H1 (cell line): ENCODE results near the gene USP1. TPM values are rescaled to one million over a fixed set of nuclear protein-coding genes. Genes with fewer than 3 reads are reported as not detected.

Experiments used
- CTCF ChIA-PET: fragments of 300-600 bp; sonication (Branson Sonifier 250); formaldehyde crosslinking; loops from one replicate; lab custom pipeline; 2021; ENCODE audit not compliant: partially characterized antibody; lab: Charles Lee
- POLR2A ChIA-PET: fragments of 300-600 bp; sonication (Branson Sonifier 250); formaldehyde crosslinking; loops from one replicate; lab custom pipeline; 2021; ENCODE audit warnings: inconsistent platforms; ENCODE audit not compliant: partially characterized antibody; lab: Charles Lee
- DNase-seq, 2 experiments: peaks; one replicate each; pipeline versions ENCODE4 v3.0.0 to v3.0.0-alpha.2; 2010 to 2022; ENCODE audit warnings: low spot score in 2 of 2, low read depth in 1 of 2, mixed read lengths in 1 of 2
- FAIRE-seq: peaks from 2 replicates; lab custom pipeline; 2011; peaks lifted over from hg19 to GRCh38; lab: Jason Lieb, UNC
- H2AFZ ChIP-seq: 2 replicates; pipeline ENCODE4 v1.8.1; 2012; ENCODE audit warnings: low read length, inconsistent platforms
- H2AK5ac ChIP-seq: 2 replicates; pipeline ENCODE4 v1.6.1; 2013; ENCODE audit warnings: low read depth, low read length
- H2BK120ac ChIP-seq: replicated peaks from 2 replicates; pipeline ENCODE3; 2013; ENCODE audit warnings: low read depth, low read length, inconsistent platforms
- H2BK12ac ChIP-seq: 2 replicates; pipeline ENCODE4 v1.6.1; 2013; ENCODE audit warnings: low read depth, low read length
- H2BK15ac ChIP-seq: 2 replicates; pipeline ENCODE4 v1.6.1; 2013; ENCODE audit warnings: low read length
- H2BK20ac ChIP-seq: 2 replicates; pipeline ENCODE4 v1.6.1; 2013; ENCODE audit warnings: low read length
- H2BK5ac ChIP-seq: 2 replicates; pipeline ENCODE4 v1.6.1; 2013; ENCODE audit warnings: low read depth, low read length
- H3K14ac ChIP-seq: 2 replicates; pipeline ENCODE4 v1.6.1; 2013; ENCODE audit warnings: inconsistent platforms; ENCODE audit not compliant: insufficient read length
- H3K18ac ChIP-seq: 2 replicates; pipeline ENCODE4 v1.6.1; 2013; ENCODE audit warnings: low read length; ENCODE audit errors: extremely low read depth
- H3K23ac ChIP-seq: 2 replicates; pipeline ENCODE4 v1.6.1; 2013; ENCODE audit warnings: inconsistent platforms; ENCODE audit not compliant: insufficient read length
- H3K23me2 ChIP-seq: 2 replicates; pipeline ENCODE4 v1.6.1; 2013; ENCODE audit warnings: low read depth, low read length
- H3K27ac ChIP-seq: 2 replicates; pipeline ENCODE4 v1.6.1; 2011; ENCODE audit warnings: low read depth, low read length, inconsistent platforms
- H3K27me3 ChIP-seq, 4 experiments: replicated peaks in 1 of 4; 1 replicate in 1 of 4; 2 replicates in 3 of 4; pipeline versions ENCODE4 v1.6.1 to v1.8.1; 2011 to 2013; ENCODE audit warnings: low read length in 3 of 4, mild to moderate bottlenecking in 3 of 4, inconsistent platforms in 2 of 4, mixed read lengths in 2 of 4, moderate library complexity in 1 of 4; ENCODE audit not compliant: control insufficient read depth in 3 of 4, insufficient read depth in 3 of 4; ENCODE audit errors: extremely low read depth in 1 of 4
- H3K36me3 ChIP-seq, 4 experiments: 2 replicates each; pipeline versions ENCODE4 v1.6.1 to v1.8.1; 2011 to 2013; ENCODE audit warnings: mild to moderate bottlenecking in 4 of 4, low read length in 3 of 4, moderate library complexity in 2 of 4, control low read depth in 1 of 4, inconsistent platforms in 1 of 4; ENCODE audit not compliant: insufficient read depth in 4 of 4, control insufficient read depth in 2 of 4
- H3K4ac ChIP-seq: replicated peaks from 2 replicates; pipeline ENCODE3; 2013; ENCODE audit warnings: low read length, low read depth, mixed read lengths, inconsistent platforms; ENCODE audit not compliant: insufficient read length
- H3K4me1 ChIP-seq, 4 experiments: replicated peaks in 1 of 4; 1 replicate in 1 of 4; 2 replicates in 3 of 4; pipeline versions ENCODE4 v1.6.1 to v1.8.1; 2011 to 2013; ENCODE audit warnings: low read length in 3 of 4, inconsistent platforms in 2 of 4, mixed read lengths in 1 of 4; ENCODE audit not compliant: insufficient read depth in 4 of 4, control insufficient read depth in 3 of 4
- H3K4me2 ChIP-seq, 2 experiments: 2 replicates each; pipeline versions ENCODE4 v1.6.1 to v1.8.1; 2011 to 2013; ENCODE audit warnings: low read depth in 2 of 2, low read length in 2 of 2, control low read depth in 1 of 2, inconsistent platforms in 1 of 2, mild to moderate bottlenecking in 1 of 2; ENCODE audit not compliant: insufficient read depth in 1 of 2
- H3K4me3 ChIP-seq, 4 experiments: fragments of 200-600, 300-600 bp in 1 of 4; sonication (generic), shearing (Covaris generic), sonication (Bioruptor Twin) in 1 of 4; 2 replicates each; pipeline versions ENCODE4 v1.5.1 to v1.8.1; 2011 to 2016; ENCODE audit warnings: low read length in 4 of 4, low read depth in 3 of 4, control low read depth in 2 of 4, inconsistent platforms in 2 of 4, mild to moderate bottlenecking in 2 of 4, mixed read lengths in 1 of 4, moderate library complexity in 1 of 4; ENCODE audit not compliant: insufficient read depth in 2 of 4; ENCODE audit errors: extremely low read depth in 1 of 4
- H3K56ac ChIP-seq: replicated peaks from 2 replicates; pipeline ENCODE3; 2013; ENCODE audit warnings: low read depth, mild to moderate bottlenecking, mixed read lengths, low read length, inconsistent platforms; ENCODE audit not compliant: insufficient read length
- H3K79me1 ChIP-seq: 2 replicates; pipeline ENCODE4 v1.6.1; 2013; ENCODE audit warnings: low read depth, low read length, control low read depth
- H3K79me2 ChIP-seq, 2 experiments: 2 replicates each; pipeline versions ENCODE4 v1.6.1 to v1.8.1; 2012 to 2013; ENCODE audit warnings: low read length in 2 of 2, mild to moderate bottlenecking in 2 of 2, inconsistent platforms in 1 of 2; ENCODE audit not compliant: insufficient read depth in 2 of 2, control insufficient read depth in 1 of 2
- H3K9ac ChIP-seq, 4 experiments: replicated peaks in 1 of 4; 1 replicate in 1 of 4; 2 replicates in 3 of 4; pipeline versions ENCODE4 v1.6.1 to v1.8.1; 2011 to 2013; ENCODE audit warnings: low read depth in 3 of 4, low read length in 3 of 4, control low read depth in 2 of 4, mild to moderate bottlenecking in 2 of 4, moderate library complexity in 2 of 4, inconsistent platforms in 1 of 4; ENCODE audit errors: extremely low read depth in 1 of 4
- H3K9me3 ChIP-seq, 2 experiments: 2 replicates each; pipeline versions ENCODE4 v1.6.1 to v1.8.1; 2012 to 2013; ENCODE audit warnings: mild to moderate bottlenecking in 2 of 2, moderate library complexity in 2 of 2, control low read depth in 1 of 2, inconsistent platforms in 1 of 2, low read depth in 1 of 2, low read length in 1 of 2, mixed read lengths in 1 of 2; ENCODE audit not compliant: insufficient read depth in 2 of 2
- H4K20me1 ChIP-seq, 2 experiments: replicated peaks in 1 of 2; 2 replicates each; pipeline versions ENCODE3 to v1.8.1; 2011 to 2013; ENCODE audit warnings: inconsistent platforms in 2 of 2, low read length in 2 of 2, mild to moderate bottlenecking in 1 of 2; ENCODE audit not compliant: insufficient read depth in 2 of 2, control insufficient read depth in 1 of 2
- H4K5ac ChIP-seq: 2 replicates; pipeline ENCODE4 v1.6.1; 2013; ENCODE audit warnings: low read length, low read depth, mixed read lengths, inconsistent platforms; ENCODE audit not compliant: insufficient read length
- H4K8ac ChIP-seq: 2 replicates; pipeline ENCODE4 v1.8.0; 2013; ENCODE audit warnings: mild to moderate bottlenecking, moderate library complexity, low read length, inconsistent platforms; ENCODE audit not compliant: insufficient read depth; ENCODE audit errors: extremely low read depth
- H4K91ac ChIP-seq: replicated peaks from 2 replicates; pipeline ENCODE3; 2013; ENCODE audit warnings: low read length, mixed read lengths, inconsistent platforms; ENCODE audit not compliant: insufficient read length
- BACH1 ChIP-seq: IDR thresholded peaks from 2 replicates; pipeline ENCODE4 v1.6.1; 2012; ENCODE audit warnings: low read length, improper control_type of control experiment
- EZH2 ChIP-seq: fragments of 200-600 bp; sonication (generic); IDR thresholded peaks from 2 replicates; pipeline ENCODE4 v1.7.1; 2012; ENCODE audit warnings: low read depth, mild to moderate bottlenecking, moderate library complexity, low read length, inconsistent platforms; ENCODE audit not compliant: severe bottlenecking
- JUN ChIP-seq: IDR thresholded peaks from 2 replicates; pipeline ENCODE4 v1.6.1; 2011; ENCODE audit warnings: low read depth, mild to moderate bottlenecking, improper control_type of control experiment, low read length
- NANOG ChIP-seq: IDR thresholded peaks from 2 replicates; pipeline ENCODE4 v1.6.1; 2011; ENCODE audit warnings: low read length, low read depth, mild to moderate bottlenecking, inconsistent platforms; ENCODE audit not compliant: insufficient read depth, poor library complexity, severe bottlenecking
- SAP30 ChIP-seq: fragments of 300-600 bp; sonication (generic); IDR thresholded peaks from 2 replicates; pipeline ENCODE4 v1.7.1; 2012; ENCODE audit warnings: low read length, moderate library complexity, mild to moderate bottlenecking, inconsistent platforms; ENCODE audit not compliant: insufficient read depth, insufficient replicate concordance
- TAF1 ChIP-seq: IDR thresholded peaks from 2 replicates; pipeline ENCODE4 v1.6.1; 2011; ENCODE audit warnings: mild to moderate bottlenecking, low read depth, low read length
- ZNF274 ChIP-seq: IDR thresholded peaks from 2 replicates; pipeline ENCODE4 v1.7.0; 2012; ENCODE audit warnings: low read length, borderline replicate concordance; ENCODE audit errors: extremely low read depth
- WGBS, 2 experiments: shearing (Covaris generic) in 1 of 2; methylation state at CpG; one replicate each; pipeline versions ENCODE4 v1.1.6 to v1.1.7; 2013 to 2015; ENCODE audit warnings: low lambda C conversion rate in 2 of 2, mixed read lengths in 2 of 2, inconsistent platforms in 1 of 2, low coverage in 1 of 2, missing lambda C conversion rate in 1 of 2; ENCODE audit not compliant: insufficient replicate concordance in 2 of 2, insufficient coverage in 1 of 2, insufficient read length in 1 of 2; ENCODE audit errors: extremely low coverage in 1 of 2, missing lambda C conversion rate in 1 of 2; 5-methylcytosine and 5-hydroxymethylcytosine counted together
- polyA plus RNA-seq, 7 experiments: library from polyadenylated mRNA; depleted of rRNA in 3 of 7; stranded (reverse) in 5 of 7; unstranded in 2 of 7; fragments of >200 nt in 5 of 7; fragments of 200-250 nt in 2 of 7; gene quantifications; 1 replicate in 5 of 7; 2 replicates in 1 of 7; 4 replicates in 1 of 7; pipeline versions ENCODE4 v1.2.1 to v1.2.3, GENCODE V29; 2011 to 2013; ENCODE audit warnings: missing spikeins in 2 of 7, mixed read lengths in 2 of 7
- total RNA-seq: library from RNA; stranded (reverse); fragmentation: NEBNext Ultra II Directional; extraction: Animal tissue kit (Norgen Biotek cat#: 25700); gene quantifications from 2 replicates; pipeline ENCODE4 v1.2.1, GENCODE V29; 2021
- TF ChIP-seq, protein P1 (sequence below), 3 experiments: IDR thresholded peaks; 1 replicate in 2 of 3; 2 replicates in 1 of 3; pipeline versions ENCODE4 v1.5.1 to v1.6.1; 2011; ENCODE audit warnings: low read length in 3 of 3, mild to moderate bottlenecking in 3 of 3, inconsistent platforms in 2 of 3, low read depth in 1 of 3, moderate library complexity in 1 of 3; ENCODE audit not compliant: insufficient read depth in 1 of 3; ENCODE audit errors: control extremely low read depth in 1 of 3

USP1 gene
- total and polyA plus RNA-seq, 2 of the 8 experiments (the other 6 are each of a cell fraction or from before 2014, with no cell fraction given): 9.1 to 49.6 TPM

DNA sequence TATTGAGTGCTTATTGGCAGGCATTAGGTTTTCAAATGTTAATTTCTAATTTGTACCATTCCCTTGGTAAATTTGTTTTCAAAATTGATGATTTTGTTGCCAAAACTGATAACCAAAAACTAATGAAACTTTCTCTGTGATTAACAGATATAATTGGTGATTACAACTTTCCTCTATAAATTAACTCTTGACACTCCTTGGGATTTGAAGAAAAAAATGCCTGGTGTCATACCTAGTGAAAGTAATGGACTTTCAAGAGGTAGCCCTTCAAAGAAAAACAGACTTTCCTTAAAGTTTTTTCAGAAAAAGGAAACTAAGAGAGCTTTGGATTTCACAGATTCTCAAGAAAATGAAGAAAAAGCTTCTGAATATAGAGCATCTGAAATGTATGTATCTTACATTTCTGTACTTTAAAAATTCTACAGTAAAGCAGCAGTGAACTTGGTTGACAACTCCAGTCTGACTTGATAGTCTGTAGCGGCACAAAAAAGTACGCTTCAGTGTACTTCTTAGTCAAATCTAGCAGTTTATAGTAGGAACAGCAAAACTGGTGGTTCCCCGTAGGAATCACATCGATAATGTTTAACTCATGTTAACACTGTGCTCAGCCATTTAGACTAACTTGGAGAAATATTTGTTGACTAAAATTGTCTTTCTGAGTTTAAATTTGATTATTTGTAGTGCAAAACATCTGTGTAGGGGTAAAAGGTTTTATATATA is 3.0 kb downstream of the USP1 start:
- no peaks in the 10 kb centered on the region for H3K9me3 ChIP-seq
- 94% methylated on average over 4 of the region's 4 CpGs; no CpG with 5 or more reads in 1 of the 2 experiments for WGBS, 2 experiments
- CTCF ChIA-PET: interaction anchor here (0.6 to 0.9 kb wide), 3 partner anchors 11 to 308 kb away, joined by 3 to 6 read pairs (median 3); no protein-coding TSS in a partner anchor
- H2BK120ac ChIP-seq: no peak overlapping the region
- no peak overlapping the region for H3K23ac ChIP-seq
- peak overlapping the region in 1 of 2 experiments; percentile 7; a peak in 1 of 4 replicates for H3K4me2 ChIP-seq
- peaks cover 3 to 45% (median 23%) of the 10 kb centered on the region in 4 experiments; a peak in 7 of 8 replicates for H3K36me3 ChIP-seq
- DNase-seq (no peak), FAIRE-seq (no peak)
- H2BK20ac ChIP-seq: no peak overlapping the region
- no peak overlapping the region for H3K27ac ChIP-seq
- no peak overlapping the region for H3K9ac ChIP-seq
- H3K4me1 ChIP-seq: no peaks in the 10 kb centered on the region; a peak in 3 of 7 replicates
- H3K56ac ChIP-seq: no peak overlapping the region
- H3K27me3 ChIP-seq: no peaks in the 10 kb centered on the region
- H3K14ac ChIP-seq: no peak overlapping the region
- H4K91ac ChIP-seq: no peak overlapping the region
- no peak overlapping the region for H2BK12ac ChIP-seq
- H3K18ac ChIP-seq: no peak overlapping the region
- H3K79me1 ChIP-seq: no peaks in the 10 kb centered on the region
- no peak overlapping the region for H2BK15ac ChIP-seq
- H2AFZ ChIP-seq: no peak overlapping the region
- no peak overlapping the region for H4K5ac ChIP-seq
- H4K20me1 ChIP-seq: peaks cover 7 to 8% of the 10 kb centered on the region in 2 experiments
- 0 out of 8 replicates have a peak overlapping the region, but pooled peaks of 1 of the 4 experiments have one; percentile 11 for H3K4me3 ChIP-seq
- no peak overlapping the region for H3K4ac ChIP-seq
- POLR2A ChIA-PET: interaction anchor here (0.6 to 1.1 kb wide), 4 partner anchors 11 to 1593 kb away, joined by 3 to 4 read pairs (median 3); no protein-coding TSS in a partner anchor
- H3K23me2 ChIP-seq: peaks cover 18% of the 10 kb centered on the region
- H2BK5ac ChIP-seq: no peak overlapping the region
- H4K8ac ChIP-seq: no peak overlapping the region
- peaks cover 12 to 56% of the 10 kb centered on the region in 2 experiments for H3K79me2 ChIP-seq
- H2AK5ac ChIP-seq: no peak overlapping the region
- no peak for TF ChIP-seq TAF1
- TF ChIP-seq JUN: no peak
- TF ChIP-seq EZH2: no peak
- no peak for TF ChIP-seq SAP30
- TF ChIP-seq BACH1: no peak
- no peak for TF ChIP-seq NANOG
- TF ChIP-seq, protein P1, sequence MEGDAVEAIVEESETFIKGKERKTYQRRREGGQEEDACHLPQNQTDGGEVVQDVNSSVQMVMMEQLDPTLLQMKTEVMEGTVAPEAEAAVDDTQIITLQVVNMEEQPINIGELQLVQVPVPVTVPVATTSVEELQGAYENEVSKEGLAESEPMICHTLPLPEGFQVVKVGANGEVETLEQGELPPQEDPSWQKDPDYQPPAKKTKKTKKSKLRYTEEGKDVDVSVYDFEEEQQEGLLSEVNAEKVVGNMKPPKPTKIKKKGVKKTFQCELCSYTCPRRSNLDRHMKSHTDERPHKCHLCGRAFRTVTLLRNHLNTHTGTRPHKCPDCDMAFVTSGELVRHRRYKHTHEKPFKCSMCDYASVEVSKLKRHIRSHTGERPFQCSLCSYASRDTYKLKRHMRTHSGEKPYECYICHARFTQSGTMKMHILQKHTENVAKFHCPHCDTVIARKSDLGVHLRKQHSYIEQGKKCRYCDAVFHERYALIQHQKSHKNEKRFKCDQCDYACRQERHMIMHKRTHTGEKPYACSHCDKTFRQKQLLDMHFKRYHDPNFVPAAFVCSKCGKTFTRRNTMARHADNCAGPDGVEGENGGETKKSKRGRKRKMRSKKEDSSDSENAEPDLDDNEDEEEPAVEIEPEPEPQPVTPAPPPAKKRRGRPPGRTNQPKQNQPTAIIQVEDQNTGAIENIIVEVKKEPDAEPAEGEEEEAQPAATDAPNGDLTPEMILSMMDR (IDR thresholded peaks at IDR 0.05; ENCODE audit: control extremely low read depth in 1 of 3, insufficient read depth in 1 of 3, low read depth in 1 of 3, low read length in 3 of 3): no peak
- no peak for TF ChIP-seq ZNF274
